SH-SY5Y (cell line): ENCODE data around the gene HLA-DRA.

ENCODE experiments used
- GATA2 ChIP-seq: IDR thresholded peaks from 2 replicates; pipeline ENCODE4 v1.6.1; 2011; ENCODE audit warnings: mild to moderate bottlenecking, low read depth, low read length
- GATA3 ChIP-seq: IDR thresholded peaks from 2 replicates; pipeline ENCODE4 v1.6.1; 2011; ENCODE audit warnings: low read depth, mild to moderate bottlenecking, low read length, moderate library complexity

- no peak for TF ChIP-seq GATA3
- no peak for TF ChIP-seq GATA2
These were observed 33.5 kb upstream of the HLA-DRA start for GRCh38 chr6:32406197-32406596.
